ENCODE measurements around the gene FYN.
"Not testable (repeated sequence)": the region's sequence is repeated elsewhere in the genome, so short reads cannot be mapped to it uniquely, and the experiment has no call there.

The FYN gene

DNA sequence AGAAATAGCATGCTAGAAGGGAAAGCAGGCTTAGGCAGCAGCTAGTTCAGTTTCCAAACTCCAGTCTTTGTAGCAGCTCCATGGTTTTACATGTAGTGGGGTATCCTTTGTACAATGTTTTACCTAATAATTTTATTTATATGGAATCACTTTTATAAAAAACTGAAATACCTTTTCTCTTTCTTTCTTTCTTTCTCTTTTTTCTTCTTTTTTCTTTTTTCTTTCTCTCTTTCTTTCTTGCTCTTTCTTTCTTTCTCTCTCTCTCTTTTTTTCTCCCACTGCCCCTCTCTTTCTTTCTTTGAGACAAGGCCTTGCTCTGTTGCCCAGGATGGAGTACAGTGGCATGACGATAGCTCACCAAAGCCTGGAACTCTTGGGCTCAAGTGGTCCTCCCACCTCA, 41.4 kb upstream of the FYN start:
- in situ Hi-C loops (cut with MboI; ENCODE audit: low pct_unique_long_range_greater_than_20kb, low sequenced_read_pairs, unreplicated experiment), result no loop called here
- no peak for TF ChIP-seq CTCF (IDR thresholded peaks at IDR 0.05; ENCODE audit: extremely low read depth, insufficient read depth, missing control alignments)
- DNase-seq (ENCODE audit: low spot score), result no peak

DNA sequence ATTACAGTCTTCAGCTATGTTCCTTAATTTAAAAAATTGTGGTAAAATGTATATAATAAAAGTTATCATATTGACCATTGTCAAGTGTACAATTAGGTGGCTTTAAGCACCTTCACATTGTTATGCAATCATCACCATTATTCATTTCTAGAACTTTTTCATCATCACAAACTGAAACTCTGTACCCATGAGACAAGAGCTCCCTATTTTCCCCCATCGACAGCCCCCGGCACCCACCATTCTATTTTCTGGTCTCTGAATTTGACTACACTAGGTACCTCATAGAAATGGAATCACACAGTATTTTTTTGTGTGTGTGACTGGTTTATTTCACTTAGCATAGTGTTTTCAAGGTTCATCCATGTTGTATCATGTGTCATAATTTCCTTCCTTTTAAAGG, 39.7 kb upstream of the FYN start:
- TF ChIP-seq CTCF (IDR thresholded peaks at IDR 0.05; ENCODE audit: extremely low read depth, insufficient read depth, missing control alignments), result no peak
- in situ Hi-C loops (cut with MboI; ENCODE audit: low pct_unique_long_range_greater_than_20kb, low sequenced_read_pairs, unreplicated experiment), result no loop called here
- DNase-seq (ENCODE audit: low spot score), result no peak

- no peak for TF ChIP-seq CTCF (IDR thresholded peaks at IDR 0.05; ENCODE audit: extremely low read depth, insufficient read depth, missing control alignments)
- in situ Hi-C loops (cut with MboI; ENCODE audit: low pct_unique_long_range_greater_than_20kb, low sequenced_read_pairs, unreplicated experiment), result no loop called here
- no peak for DNase-seq (ENCODE audit: low spot score)
Measured at GRCh38 chr6:111911428-111911827, 38.2 kb upstream of the FYN start.

DNA sequence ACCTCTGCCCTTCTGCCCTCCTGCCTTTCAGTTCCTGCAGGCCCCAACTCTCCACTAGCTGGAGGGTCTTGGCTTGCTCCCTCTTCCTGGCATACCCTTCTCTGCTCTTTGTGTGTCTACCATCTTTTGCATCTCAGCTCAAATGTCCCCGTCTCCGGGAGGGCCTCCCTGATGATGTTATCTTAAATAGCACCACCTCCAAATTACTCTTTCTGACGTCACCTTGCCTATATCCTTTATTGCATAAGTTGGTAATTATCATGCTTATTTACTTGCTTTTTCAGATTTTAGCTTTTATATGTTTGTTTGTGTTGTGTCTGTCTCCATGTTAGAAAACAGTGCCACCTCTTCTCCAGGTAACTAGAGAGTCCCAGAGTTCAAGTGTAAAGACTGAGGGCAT, 36.0 kb upstream of the FYN start:
- DNase-seq (ENCODE audit: low spot score), result no peak
- in situ Hi-C loops (cut with MboI; ENCODE audit: low pct_unique_long_range_greater_than_20kb, low sequenced_read_pairs, unreplicated experiment), result no loop called here
- TF ChIP-seq CTCF (IDR thresholded peaks at IDR 0.05; ENCODE audit: extremely low read depth, insufficient read depth, missing control alignments), result no peak

GRCh38 chr6:111908365-111908764, 35.1 kb upstream of the FYN start:
- DNase-seq (ENCODE audit: low spot score); in situ Hi-C loops (cut with MboI; ENCODE audit: low pct_unique_long_range_greater_than_20kb, low sequenced_read_pairs, unreplicated experiment): not testable (repeated sequence)

DNA sequence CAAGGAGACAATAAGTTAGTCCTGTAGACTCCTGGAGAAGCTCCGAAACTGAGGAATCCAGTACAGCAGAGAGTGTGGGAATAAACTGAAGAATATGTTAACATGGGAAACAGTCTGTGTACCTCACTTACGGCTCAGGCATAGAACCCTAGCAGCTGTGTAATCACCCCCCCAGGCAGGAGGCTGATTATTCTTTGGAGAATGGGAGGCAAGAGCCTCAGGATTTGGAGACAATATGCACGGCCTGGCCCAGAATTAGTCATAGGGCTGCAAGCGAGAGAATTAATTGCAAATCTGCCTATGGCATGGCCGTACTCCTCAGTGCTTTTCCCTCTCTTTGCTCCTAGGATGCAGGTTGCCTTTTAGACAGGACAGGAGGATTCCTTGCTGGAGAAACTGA, 27.5 kb upstream of the FYN start:
- no peak for DNase-seq (ENCODE audit: low spot score)
- in situ Hi-C loops (cut with MboI; ENCODE audit: low pct_unique_long_range_greater_than_20kb, low sequenced_read_pairs, unreplicated experiment), result no loop called here
- no peak for TF ChIP-seq CTCF (IDR thresholded peaks at IDR 0.05; ENCODE audit: extremely low read depth, insufficient read depth, missing control alignments)

DNA sequence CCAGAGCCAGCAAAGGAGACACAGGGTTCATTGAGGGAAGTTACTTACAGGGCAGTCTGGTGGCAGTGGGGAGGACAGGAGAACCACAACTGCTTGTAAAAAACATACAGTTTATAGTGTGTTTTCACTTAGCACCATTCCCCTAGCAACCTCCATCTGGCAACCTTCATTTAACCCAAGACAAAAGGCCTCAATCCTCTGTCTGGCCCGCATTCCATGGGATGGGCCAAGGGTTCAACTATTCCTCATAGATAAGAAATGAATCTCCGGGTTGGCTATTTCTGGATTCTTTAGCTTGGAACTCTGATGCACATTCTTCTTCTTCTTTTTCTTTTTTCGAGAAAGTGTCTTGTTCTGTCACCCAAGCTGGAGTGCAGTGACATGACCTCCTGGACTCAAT, 26.3 kb upstream of the FYN start:
- DNase-seq (ENCODE audit: low spot score), result no peak
- TF ChIP-seq CTCF (IDR thresholded peaks at IDR 0.05; ENCODE audit: extremely low read depth, insufficient read depth, missing control alignments), result no peak
- in situ Hi-C loops (cut with MboI; ENCODE audit: low pct_unique_long_range_greater_than_20kb, low sequenced_read_pairs, unreplicated experiment), result no loop called here
